ENCODE measurements around the gene RCSD1.

DNA sequence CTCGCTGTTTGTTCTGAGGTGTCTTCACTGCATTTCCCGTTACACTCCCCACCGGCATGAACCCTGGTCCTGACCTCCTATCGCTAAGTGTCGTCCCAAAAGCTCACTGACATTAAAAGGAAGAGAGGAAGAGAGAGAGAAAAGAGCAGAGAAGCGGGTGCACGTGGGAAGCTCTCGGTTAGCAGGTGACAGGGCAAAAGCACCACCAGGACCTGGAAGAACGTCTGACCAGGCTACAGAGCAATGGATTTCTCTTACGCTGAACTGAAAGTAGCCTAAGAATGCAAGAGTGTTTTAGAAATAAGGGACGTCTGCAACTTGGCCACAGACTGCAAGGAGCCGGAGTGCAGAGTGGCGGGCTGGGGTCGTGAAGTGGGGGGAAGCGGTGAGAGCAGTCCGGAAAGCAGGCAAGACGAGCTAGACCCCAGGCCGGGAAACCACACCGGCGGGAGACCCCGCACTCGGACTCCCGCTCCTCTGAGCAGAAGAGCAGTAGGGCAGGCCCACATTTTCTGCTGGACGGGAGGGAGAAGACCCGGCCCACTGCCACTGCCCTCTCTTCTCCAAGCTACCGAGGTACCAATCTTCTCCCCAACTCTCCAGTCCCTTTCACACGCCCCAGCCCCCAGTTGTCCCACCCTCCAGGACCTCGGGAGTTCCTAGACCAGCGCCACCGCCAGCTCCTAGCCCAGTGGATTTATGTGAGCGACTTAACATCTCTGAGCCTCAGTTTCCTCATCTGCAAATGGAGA lies 83.5 kb downstream of the RCSD1 start:
- TF ChIP-seq, protein P1, sequence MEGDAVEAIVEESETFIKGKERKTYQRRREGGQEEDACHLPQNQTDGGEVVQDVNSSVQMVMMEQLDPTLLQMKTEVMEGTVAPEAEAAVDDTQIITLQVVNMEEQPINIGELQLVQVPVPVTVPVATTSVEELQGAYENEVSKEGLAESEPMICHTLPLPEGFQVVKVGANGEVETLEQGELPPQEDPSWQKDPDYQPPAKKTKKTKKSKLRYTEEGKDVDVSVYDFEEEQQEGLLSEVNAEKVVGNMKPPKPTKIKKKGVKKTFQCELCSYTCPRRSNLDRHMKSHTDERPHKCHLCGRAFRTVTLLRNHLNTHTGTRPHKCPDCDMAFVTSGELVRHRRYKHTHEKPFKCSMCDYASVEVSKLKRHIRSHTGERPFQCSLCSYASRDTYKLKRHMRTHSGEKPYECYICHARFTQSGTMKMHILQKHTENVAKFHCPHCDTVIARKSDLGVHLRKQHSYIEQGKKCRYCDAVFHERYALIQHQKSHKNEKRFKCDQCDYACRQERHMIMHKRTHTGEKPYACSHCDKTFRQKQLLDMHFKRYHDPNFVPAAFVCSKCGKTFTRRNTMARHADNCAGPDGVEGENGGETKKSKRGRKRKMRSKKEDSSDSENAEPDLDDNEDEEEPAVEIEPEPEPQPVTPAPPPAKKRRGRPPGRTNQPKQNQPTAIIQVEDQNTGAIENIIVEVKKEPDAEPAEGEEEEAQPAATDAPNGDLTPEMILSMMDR (IDR thresholded peaks at IDR 0.05; ENCODE audit: insufficient read depth, low read depth, low read length), result no peak
- no peak for TF ChIP-seq EZH2 (IDR thresholded peaks at IDR 0.05; ENCODE audit: insufficient read depth, low read length)

All from astrocyte (in vitro differentiated cells and primary cell).